NCI-H1092 (cell line): ENCODE measurements around the gene ZNF780B.
A peak's percentile ranks its signal among the peaks of the same experiment; 100 is the strongest.
"Not testable (repeated sequence)": the region's sequence is repeated elsewhere in the genome, so short reads cannot be mapped to it uniquely, and the experiment has no call there.

Source experiments
- DNase-seq: peaks from one replicate; lab custom pipeline; 2025; lab: John Stamatoyannopoulos, UW

ZNF780B gene

DNA sequence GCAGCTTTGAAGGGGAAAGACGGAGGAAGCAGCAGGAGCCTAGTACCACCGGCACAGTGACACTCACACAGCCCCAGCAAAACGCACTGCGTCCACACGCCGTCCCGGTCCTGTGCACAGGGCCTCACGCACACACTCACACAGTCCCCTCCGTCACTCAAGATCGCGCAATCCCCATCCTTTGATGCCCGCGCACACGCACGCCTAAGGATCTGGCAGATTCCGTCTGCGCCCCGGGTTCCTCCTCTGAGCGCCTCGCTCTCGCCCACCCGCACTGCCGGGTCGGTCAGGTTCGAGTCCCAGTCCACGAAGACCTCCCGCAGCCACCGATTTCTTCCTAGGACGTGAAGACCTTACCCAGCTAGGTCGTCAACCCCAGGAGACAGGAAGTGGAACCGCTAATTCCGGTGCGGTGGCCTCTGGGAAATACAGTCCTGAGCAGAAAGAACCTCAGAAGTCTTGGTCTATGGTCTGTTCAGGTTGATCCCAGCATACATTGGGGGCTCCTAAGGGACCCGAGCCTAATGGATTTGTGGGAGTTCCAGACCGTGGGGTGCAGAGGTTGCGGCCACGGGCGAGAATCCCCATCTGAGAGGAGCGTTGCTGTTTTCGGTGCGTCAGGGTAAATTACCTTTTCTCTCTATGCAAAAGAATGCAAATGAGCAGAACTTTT is at the start of gene ZNF780B:
Gene ZNF780B, minus strand, starts transcription at position 400 of the 673 bp plus-strand sequence. CDS start 5,899 bp downstream, outside the sequence.
- DNase-seq: peak; percentile 16

DNA sequence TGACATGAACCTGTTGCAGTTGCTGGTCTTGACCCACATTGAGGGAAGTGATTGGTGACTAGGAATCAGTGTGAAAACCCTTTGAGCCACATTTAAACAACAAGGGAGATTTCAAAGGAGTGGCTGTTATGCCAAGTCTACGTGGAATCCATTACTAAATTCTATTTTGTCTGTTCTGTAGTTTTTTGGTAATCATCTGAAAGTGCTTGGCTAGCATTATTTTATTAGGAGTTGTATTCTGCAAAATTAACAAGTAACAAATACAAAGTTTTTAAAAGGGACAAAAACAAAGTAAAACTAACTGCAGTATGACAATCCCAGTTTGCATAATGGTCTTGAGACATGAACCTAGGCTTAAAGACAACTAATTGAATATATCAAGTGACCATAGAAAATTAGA is 48.7 kb upstream of the ZNF780B start:
- no peak for DNase-seq

DNA sequence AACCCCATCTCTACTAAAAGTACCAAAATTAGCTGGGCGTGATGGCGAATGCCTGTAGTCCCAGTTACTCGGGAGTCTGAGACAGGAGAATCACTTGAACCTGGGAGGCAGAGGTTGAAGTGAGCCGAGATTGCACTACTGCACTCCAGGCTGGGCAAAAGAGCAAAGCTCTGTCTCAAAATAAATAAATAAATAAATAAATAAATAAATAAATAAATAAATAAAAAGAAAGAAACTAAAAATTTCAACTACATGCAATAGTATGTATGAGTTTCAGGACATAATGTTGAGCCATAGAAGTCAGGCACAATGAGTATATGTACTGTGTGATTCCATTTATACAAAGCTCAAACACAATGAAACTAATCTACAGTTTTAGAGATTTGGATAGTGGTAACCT is 47.6 kb upstream of the ZNF780B start:
- DNase-seq: no peak

DNA sequence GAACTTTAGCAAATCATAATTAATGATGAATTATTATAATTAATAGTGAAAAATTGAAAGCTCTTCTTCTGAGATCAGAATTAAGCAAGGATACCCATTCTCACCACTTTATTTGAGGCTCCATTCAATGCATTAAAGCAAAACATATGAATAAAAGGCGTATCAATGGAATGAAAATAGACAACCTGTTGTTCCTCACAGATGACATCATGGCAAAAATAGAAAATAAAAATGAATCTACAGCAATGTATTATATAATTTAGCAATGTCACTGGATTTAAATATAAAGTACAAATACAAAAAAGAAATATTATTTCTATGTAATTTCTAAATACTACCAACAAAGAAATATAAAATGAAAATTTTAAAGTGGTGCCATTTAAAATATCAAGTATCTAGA is 45.8 kb upstream of the ZNF780B start:
- no peak for DNase-seq

DNA sequence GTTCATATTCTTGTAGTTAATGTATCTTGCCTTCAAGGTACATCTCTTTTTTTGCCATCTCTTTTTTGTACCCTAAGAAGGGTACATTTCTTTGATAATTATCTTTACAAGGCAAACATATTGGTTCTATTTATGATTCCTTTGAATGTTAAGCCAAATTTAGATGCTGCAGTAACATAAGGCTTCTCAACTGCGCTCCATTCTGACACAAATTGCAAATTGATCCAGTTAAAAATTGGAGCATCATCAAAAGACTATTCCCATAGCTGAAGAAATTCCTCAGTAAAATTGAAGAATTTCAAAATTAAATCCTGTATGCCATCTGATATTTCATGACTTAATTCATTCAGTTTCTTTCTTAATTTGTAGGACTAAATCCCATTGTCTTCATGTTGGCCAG is 37.4 kb upstream of the ZNF780B start:
- no peak for DNase-seq

DNA sequence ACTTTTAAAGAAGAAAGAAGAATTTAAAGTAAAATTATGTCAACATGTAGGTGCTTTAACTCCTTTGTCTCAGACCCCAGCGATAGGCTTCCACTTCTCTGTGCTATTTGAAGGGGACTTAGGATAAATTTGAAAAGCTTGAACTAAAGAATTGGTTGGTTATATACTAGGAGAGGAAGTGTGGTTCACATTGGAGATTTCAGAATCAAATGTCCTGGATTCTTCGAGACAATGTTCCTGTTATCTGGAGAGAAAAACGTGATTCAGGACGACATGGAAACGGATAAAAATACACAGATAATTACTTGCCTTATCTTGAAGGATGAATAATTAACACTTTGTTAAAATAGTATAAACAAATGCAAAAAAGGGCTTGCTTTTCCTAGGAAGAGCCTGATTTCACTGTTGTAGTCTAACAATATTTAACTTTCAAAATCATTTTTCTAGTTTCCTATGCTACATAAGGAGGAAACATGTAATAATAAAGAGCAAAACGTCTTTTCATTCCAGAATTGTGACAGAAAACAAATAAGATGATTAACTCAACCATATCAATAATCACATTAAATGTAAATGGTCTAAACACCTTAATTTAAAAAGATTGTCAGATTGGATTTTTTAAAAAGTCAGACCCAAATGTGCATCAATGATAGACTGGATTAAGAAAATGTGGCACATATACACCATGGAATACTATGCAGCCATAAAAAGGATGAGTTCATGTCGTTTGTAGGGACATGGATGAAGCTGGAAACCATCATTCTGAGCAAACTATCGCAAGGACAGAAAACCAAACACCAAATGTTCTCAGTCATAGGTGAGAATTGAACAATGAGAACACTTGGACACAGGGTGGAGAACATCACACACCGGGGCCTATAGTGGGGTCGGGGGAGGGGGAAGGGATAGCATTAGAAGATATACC is 35.4 kb upstream of the ZNF780B start:
- no peak for DNase-seq

DNA sequence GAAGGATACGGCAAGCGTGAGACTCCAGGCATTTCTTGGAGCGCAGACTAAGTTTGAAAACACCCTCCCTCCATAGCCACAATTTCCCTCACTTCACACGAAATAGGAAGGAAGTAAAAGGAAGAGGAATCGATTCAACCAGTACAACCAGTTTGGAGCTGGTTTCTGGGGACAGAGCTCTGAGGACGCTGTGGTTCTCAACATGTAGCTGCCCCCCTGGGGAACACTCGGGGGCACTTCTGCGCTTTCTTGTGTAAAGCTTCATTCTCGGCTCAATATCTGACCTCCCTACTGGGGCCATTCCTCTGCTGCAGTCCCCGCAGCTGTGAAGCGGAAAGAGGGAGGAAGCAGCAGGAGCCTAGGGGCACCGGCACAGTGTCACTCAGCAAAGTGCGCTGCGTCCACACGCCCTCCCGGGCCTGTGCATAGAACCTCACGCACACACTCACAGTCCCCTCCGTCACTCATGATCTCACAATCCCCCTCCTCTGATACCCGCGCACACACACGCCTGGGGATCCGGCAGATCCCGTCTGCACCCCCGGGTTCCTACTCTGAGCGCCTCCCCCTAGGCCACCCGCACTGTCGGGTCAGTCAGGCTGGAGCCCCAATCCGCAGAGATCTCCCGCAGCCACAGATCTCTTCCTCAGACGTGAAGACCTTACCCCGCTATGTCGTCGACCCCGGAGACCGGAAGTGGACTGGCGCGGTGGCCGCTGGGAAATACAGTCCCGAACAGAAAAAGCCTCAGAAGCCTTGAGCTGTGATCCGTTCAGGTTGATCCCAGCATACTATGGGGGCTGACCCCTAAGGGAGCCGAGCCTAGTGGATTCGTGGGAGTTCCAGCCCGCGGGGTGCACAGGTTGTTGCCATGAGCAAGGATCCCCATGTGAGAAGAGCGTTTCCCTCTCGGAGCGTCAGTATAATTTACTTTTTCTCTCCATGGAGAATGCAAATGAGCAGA is 34.5 kb upstream of the ZNF780B start, which contains the start of gene ZNF780A:
Gene ZNF780A, minus strand, starts transcription at position 703 of the 964 bp plus-strand sequence. CDS start 6,190 bp downstream, outside the sequence.
- DNase-seq: peak; percentile 56

DNA sequence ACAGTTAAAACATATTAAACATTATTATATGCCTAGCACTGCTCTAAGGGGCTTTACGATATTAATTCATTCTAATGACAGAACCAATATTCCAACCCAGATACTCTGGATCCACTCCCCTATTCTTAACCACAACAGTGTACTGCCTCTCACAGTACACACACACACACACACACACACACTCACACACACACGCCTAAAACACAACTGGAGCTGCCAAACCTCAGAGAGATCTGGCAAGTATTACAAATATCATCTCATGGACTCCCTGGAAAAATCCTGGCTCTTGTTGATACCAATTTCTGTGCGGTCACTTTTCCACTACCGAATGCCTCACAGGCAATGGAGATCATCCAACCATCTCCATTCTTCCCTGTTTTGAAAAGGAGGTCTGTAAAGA is 33.4 kb upstream of the ZNF780B start:
- no peak for DNase-seq

DNA sequence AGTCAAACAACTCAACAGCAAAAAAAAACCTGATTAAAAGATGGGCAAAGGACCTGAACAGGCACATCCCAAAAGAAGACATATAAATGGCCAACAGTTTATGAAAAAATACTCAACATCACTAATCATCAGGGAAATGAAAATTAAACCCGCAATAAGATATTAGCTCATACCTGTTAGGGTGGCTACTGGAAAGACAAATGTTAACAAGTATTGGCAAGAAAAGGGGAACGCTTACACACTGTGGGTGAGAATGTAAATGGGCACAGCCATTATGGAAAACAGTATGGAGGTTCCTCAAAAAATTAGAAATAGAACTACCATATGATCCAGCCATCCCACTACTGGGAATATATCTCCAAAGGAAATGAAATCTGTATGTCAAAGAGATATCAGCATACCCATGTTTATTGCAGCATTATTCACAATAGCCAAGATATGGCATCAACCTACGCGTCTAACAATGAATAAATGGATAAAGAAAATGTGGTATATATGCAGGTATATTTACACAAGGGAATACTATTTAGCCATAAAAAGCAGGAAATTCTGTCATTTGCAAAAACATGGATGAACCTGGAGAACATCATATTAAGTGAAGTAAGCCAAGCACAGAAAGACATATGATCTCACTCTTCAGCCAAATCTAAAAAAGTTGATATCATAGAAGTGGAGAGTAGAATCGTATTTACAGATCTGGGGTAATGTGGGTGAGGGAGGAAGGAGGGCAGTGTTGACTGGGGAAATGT is 32.4 kb upstream of the ZNF780B start:
- no peak for DNase-seq

DNA sequence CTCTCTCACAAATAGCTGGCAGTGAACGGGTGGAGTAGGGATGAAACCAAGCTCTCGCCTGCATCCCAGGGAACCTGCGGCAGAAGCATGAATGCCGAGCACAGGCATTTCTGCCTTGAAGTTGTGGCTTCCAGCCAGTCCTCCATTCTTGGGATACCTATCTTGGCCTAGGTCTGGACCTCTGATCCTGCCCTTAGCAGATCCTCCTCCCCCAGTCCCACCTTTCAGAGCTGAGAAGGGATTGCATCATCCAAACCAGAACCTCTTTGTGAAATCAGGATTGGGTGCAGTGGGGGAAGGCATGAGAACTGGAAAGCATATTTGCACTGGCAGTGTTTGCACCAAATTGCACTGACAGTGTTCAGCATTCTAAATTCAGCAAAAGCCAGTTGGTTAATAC is 28.9 kb upstream of the ZNF780B start:
- DNase-seq: no peak

DNA sequence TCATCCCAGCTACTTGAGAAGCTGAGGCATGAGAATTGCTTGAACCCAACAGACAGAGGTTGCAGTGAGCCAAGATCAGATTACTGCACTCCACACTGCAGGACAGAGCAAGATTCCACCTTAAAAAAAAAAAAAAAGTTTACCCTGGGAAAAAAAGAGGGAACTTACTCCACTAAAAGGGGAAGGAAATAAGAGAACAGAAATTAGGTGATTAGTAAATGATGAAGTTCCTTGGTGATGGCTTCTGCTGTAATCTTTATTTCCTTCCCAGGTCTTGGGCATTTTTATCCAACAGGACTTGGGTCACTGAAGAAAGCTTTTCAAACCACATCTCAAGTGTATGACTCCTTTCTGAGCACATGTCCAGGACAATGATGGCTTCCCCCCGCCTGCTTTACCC is 25.4 kb upstream of the ZNF780B start:
- no peak for DNase-seq

DNA sequence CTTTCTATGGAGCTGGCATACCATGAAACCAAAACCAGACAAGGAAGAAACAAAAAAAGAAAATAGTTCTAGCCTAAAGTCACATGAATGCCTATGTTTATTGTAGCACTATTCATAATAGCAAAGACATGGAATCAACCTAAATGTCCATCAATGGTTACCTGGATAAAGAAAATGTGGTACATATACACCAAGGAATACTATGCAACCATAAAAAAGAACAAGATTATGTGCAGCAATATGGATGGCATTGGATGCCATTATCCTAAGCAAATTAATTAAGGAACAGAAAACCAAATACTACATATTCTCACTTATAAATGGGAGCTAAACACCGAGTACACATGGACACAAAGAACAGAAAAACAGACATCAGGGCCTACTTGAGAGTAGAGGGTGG is 24.3 kb upstream of the ZNF780B start:
- DNase-seq: no peak

DNA sequence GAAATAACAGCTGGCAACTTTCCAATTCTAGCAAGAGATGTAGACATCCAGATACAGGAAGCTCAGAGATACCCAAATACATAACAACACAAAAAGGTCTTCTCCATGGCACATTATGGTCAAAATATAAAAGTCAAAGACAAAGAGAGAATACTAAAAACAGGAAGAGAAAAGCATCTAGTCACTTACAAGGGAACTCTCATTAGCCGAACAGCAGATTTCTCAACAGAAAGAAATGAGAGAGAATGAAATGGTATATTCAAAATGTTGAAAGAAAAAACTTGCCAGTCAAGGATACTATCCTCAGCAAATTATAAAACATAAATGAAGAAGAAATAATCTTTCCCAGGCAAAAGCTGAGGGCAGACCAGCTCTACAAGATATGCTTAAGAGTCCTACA is 22.3 kb upstream of the ZNF780B start:
- DNase-seq: no peak

DNA sequence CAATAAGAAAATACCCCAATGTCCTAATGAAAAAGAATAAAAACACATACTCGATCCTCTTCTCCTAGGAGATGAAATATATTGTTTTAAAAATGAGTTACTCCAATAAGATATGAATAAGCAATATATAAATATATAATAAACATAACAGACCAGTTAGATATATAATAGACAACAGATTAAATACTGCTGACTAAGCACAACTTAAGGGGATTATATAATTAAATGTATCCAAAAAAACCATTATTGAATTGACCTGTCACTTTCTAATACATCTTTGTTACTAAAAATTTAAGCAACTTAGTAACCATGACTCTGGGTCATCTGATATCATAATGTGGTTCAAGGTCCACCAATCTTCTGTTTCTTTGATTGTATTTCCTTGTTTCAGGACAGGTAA is 14.0 kb upstream of the ZNF780B start:
- DNase-seq: no peak

DNA sequence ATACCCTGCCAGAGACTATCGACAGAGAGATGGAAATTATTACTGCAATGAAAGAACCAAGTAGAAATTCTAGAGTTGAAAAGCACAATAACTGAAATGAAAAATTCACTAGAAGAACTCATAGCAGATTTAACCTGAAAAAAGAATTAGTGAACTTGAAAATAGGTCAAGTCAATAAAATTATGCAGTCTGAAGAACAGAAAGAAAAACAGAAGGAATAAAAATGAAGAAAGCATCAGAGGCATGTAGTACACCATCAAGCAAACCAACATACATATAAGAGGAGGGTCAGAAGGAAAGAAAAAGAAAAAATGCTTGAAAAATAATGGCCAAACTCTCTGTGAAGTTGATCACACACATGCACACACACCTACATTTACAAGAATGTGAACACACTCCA is 3.6 kb upstream of the ZNF780B start:
- no peak for DNase-seq

DNA sequence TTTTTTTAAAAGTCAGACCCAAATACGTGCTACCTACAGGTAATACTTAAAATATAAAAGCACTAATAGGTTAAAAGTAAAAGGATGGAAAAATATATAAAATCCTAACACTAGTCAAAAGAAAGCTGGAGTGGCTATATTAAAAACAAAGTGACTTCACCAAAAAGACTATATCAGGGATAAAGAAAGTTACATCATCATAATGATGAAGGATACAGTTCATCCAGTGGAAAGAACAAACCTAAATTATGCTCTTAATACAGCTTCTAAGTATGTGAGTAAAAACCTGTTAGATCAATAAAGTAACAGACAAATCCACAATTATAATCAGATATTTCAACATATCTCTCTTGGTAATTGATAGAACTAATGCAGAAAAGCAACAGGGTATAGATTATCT is 1.1 kb upstream of the ZNF780B start:
- no peak for DNase-seq

DNA sequence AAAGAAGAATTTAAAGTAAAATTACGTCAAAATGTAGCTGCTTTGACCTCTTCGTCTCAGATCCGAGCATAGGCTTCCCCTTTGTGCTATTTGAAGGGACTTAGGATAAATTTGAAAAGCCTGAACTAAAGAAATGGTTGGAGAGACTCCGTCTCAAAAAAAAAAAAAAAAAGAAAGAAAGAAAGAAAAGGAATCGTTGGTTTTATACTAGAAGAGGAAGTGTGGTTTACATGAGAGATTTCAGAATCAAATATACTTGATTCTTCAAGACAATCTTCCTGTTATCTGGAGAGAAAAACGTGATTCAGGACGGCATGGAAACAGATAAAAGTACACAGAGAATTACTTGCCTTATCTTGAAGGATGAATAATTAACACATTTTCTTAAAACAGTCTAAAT is 474 bp upstream of the ZNF780B start:
- no peak for DNase-seq

DNA sequence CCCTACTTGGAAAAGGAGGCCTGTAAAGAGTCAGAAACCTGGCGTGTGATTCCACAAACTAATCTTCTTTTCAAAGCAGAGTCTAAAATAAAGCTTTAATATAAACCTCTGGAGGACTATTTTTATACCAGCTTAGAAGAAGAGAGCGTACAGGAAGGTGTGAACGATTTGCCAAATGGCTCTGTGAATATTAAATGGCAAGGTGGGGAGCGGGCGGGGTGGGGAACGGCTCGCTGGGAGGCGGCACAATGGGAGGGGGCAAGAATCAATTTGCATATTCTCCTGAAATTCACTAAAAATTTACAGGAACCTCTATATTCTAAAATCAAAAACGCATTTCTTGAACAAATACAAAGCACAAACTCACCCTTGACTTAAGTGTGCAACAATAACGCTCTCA is 982 bp downstream of the ZNF780B start:
- DNase-seq: no peak

DNA sequence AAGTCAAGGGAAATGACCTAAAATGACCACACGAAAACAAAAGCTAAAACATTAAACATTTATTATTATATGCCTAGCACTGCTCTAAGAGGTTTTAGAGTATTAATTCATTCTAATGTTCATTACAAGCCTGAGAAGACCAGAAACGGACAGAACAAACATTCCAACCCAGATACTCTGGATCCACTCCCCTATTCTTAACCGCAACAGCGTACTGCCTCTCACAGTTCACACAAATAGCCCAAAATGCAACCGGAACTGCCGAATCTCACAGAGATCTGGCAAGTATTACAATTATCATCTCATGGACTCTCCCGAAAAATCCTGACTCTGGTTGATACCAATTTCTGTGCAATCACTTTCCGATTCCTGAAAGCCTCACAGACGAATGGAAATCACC is 1.4 kb downstream of the ZNF780B start:
- DNase-seq: no peak

DNA sequence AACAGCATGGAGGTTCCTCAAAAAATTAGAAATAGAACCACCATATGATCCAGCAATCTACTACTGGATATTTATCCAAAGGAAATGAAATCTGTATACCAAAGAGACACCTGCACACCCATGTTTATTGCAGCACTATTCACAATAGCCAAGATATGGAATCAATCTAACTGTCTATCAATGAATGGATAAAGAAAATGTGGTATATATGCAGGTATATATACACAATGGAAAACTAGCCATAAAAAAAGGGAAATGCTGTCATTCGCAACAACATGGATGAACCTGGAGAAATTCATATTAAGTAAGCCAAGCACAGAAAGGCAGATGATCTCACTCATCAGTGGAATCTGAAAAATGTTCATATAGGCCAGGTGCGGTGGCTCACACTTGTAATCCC is 2.5 kb downstream of the ZNF780B start:
- no peak for DNase-seq

DNA sequence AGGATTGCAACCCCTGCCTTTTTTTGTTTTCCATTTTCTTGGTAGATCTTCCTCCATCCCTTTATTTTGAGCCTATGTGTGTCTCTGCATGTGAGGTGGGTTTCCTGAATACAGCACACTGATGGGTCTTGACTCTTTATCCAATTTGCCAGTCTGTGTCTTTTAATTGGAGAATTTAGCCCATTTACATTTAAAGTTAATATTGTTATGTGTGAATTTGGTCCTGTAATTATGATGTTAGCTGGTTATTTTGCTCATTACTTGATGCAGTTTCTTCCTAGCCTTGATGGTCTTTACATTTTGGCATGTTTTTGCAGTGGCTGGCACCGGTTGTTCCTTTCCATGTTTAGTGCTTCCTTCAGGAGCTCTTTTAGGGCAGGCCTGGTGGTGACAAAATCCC is 14.3 kb downstream of the ZNF780B start:
- not testable (repeated sequence) for DNase-seq
